ENCODE data around the gene GCH1.
"Not testable (repeated sequence)": the region's sequence is repeated elsewhere in the genome, so short reads cannot be mapped to it uniquely, and the experiment has no call there.

The GCH1 gene

DNA sequence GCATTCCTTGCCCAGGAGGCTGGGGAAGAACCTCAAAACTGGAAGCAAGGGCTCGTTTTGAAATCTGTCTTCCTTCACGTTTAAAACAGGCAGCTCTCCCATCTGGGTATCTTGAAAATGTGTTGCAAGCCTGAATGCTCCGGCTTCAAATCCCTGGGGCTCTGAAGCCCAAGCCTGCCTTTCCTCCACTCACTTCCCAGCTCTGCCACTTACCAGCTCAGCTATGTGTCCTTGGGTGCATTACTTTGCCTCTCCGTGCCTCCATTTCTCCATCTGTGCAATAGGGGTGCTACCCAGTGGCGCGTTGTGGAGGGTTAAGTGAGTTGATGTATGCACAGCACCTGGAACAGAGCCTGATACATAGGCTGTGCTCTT is 97.6 kb downstream of the GCH1 start:
- CTCF ChIA-PET, result interaction anchor here (0.7 to 3.3 kb wide), 5 partner anchors 12 to 155 kb away, joined by 3 to 25 read pairs (median 6); no protein-coding TSS in a partner anchor

DNA sequence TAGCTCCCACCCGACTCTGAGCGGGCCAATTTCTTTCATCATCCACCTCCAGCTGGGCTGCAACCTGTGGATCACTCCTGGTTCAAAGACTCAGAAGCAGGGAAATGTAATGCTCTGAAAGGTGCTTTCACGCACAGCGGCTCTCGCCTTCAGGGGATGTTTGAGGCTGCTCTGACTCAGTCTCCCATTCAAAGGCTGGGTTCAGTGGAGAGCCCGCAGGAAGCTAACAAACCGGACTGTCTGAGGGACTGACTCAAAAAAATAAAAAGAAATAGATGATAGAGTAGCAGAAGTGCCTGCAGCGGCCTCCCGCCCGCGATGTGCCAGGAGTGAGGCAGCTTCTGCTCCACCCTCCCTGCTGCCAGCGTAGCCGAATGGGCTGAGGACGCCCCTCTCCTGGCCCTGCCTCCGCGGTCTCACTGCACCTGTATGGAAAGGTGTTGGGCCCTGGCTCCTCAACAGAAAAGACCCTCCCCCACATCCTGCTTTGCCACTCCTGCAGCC is 98.0 kb downstream of the GCH1 start:
- TF ChIP-seq LEF1 (IDR thresholded peaks at IDR 0.05; ENCODE audit: borderline replicate concordance) (no peak), PKNOX1 (IDR thresholded peaks at IDR 0.05) (no peak), FOXK2 (IDR thresholded peaks at IDR 0.05) (no peak), ZNF384 (IDR thresholded peaks at IDR 0.05) (no peak), CTBP1 (IDR thresholded peaks at IDR 0.05; ENCODE audit: borderline replicate concordance) (no peak), FOXA1 (IDR thresholded peaks at IDR 0.05) (no peak)
- ChIA-PET POLR2A (interaction anchor here (0.6 to 0.8 kb wide), 2 partner anchors 15 to 237 kb away, joined by 3 read pairs; partner anchors contain the start of gene SAMD4A), CTCF (interaction anchor here (1.2 to 3.3 kb wide), 4 partner anchors 13 to 52 kb away, joined by 3 to 25 read pairs (median 10); no protein-coding TSS in a partner anchor)
- DNase-seq (ENCODE audit: extremely low spot score), result no peak

More for the DNA sequence above, 97.6 kb downstream of the GCH1 start:
- DNase-seq (ENCODE audit: extremely low spot score), result no peak
- POLR2A ChIA-PET, result interaction anchor here (0.8 kb wide), 1 partner anchor 238 kb away, joined by 3 read pairs; the partner anchor contains the start of gene SAMD4A
- TF ChIP-seq HDGF (IDR thresholded peaks at IDR 0.05; ENCODE audit: borderline replicate concordance), result no peak
- no peak for TF ChIP-seq ELF4 (IDR thresholded peaks at IDR 0.05)
- TF ChIP-seq FOXM1 (IDR thresholded peaks at IDR 0.05; ENCODE audit: borderline replicate concordance), result no peak
- no peak for TF ChIP-seq CTBP1 (IDR thresholded peaks at IDR 0.05; ENCODE audit: borderline replicate concordance)
- TF ChIP-seq FOXA1 (IDR thresholded peaks at IDR 0.05), result no peak
- TF ChIP-seq PKNOX1 (IDR thresholded peaks at IDR 0.05), result no peak
- TF ChIP-seq TARDBP (IDR thresholded peaks at IDR 0.05), result no peak
- no peak for TF ChIP-seq SUZ12 (IDR thresholded peaks at IDR 0.05)
- TF ChIP-seq NFRKB (IDR thresholded peaks at IDR 0.05), result no peak
- no peak for TF ChIP-seq FOXK2 (IDR thresholded peaks at IDR 0.05)
- TF ChIP-seq ARNT (IDR thresholded peaks at IDR 0.05), result no peak
- TF ChIP-seq SP1 (IDR thresholded peaks at IDR 0.05), result no peak
- TF ChIP-seq BHLHE40 (IDR thresholded peaks at IDR 0.05; ENCODE audit: borderline replicate concordance), result no peak
- TF ChIP-seq LEF1 (IDR thresholded peaks at IDR 0.05; ENCODE audit: borderline replicate concordance), result no peak
- no peak for TF ChIP-seq ZNF384 (IDR thresholded peaks at IDR 0.05)

- CTCF ChIA-PET, result interaction anchor here (1.2 to 3.3 kb wide), 3 partner anchors 13 to 53 kb away, joined by 3 to 25 read pairs (median 13); no protein-coding TSS in a partner anchor
- TF ChIP-seq ELF4 (IDR thresholded peaks at IDR 0.05), result no peak
- POLR2A ChIA-PET, result interaction anchor here (0.6 to 0.8 kb wide), 2 partner anchors 15 to 237 kb away, joined by 3 read pairs; partner anchors contain the start of gene SAMD4A
- no peak for DNase-seq (ENCODE audit: extremely low spot score)
These were observed 98.6 kb downstream of the GCH1 start for GRCh38 chr14:54803926-54804537.

GRCh38 chr14:54803396-54803795 is 99.2 kb downstream of the GCH1 start:
- TF ChIP-seq LEF1 (IDR thresholded peaks at IDR 0.05; ENCODE audit: borderline replicate concordance) (no peak), BHLHE40 (IDR thresholded peaks at IDR 0.05; ENCODE audit: borderline replicate concordance) (no peak), FOXK2 (IDR thresholded peaks at IDR 0.05) (no peak), ELF4 (IDR thresholded peaks at IDR 0.05) (no peak), HDGF (IDR thresholded peaks at IDR 0.05; ENCODE audit: borderline replicate concordance) (no peak), ARNT (IDR thresholded peaks at IDR 0.05) (no peak), CTBP1 (IDR thresholded peaks at IDR 0.05; ENCODE audit: borderline replicate concordance) (no peak), PKNOX1 (IDR thresholded peaks at IDR 0.05) (no peak), ZNF384 (IDR thresholded peaks at IDR 0.05) (no peak), TARDBP (IDR thresholded peaks at IDR 0.05) (no peak)
- CTCF ChIA-PET, result interaction anchor here (3.3 kb wide), 1 partner anchor 14 kb away, joined by 25 read pairs; no protein-coding TSS in a partner anchor
- POLR2A ChIA-PET, result no interaction called here
- no peak for DNase-seq (ENCODE audit: extremely low spot score)

DNA sequence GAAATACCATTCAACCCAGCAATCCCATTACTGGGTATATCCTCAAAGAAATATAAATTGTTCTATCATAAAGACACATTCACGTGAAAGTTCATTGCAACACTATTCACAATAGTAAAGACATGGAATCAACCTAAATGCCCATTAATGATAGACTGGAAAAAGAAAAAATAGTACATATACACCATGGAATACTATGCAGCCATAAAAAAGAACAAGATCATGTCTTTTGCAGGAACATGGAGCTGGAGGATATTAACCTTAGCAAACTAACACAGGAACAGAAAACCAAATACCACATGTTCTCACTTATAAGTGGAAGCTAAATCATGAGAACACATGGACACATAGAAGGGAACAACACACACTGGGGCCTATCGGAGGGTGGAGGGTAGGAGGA is 101.1 kb downstream of the GCH1 start:
- CTCF ChIA-PET, result interaction anchor here (0.6 kb wide), 1 partner anchor 1570 kb away, joined by 4 read pairs; no protein-coding TSS in a partner anchor
- DNase-seq (ENCODE audit: extremely low spot score); POLR2A ChIA-PET: not testable (repeated sequence)

DNA sequence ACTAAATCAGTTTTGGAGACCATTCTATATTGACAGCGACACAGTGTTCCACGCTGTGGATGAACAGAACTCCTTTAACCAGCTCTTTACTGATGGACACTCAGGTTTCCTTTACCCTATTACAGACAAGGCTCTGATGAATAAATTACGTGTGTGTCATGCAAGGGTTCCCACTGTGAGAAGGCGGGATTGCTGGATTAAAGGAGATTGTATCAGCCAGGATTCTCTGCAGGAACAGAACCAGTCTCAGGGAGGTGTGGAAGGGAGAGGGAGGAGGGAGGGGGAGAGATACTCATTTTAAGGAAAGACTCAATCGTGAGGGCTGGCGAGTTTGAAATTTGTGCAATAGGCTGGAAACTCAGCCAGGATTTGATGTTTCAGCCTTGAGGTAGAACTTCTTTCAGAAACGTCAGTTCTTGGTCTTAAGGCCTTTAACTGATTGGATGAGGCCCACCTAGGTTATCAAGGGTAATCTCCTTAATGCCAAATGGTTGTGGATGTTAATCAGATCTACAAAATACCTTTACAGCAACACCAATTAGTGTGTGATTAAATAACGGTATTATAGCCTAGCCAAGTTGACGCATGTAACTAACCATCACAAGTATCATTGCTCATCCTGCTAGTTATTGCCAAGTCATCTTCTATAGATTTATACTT is 104.0 kb downstream of the GCH1 start:
- no peak for TF ChIP-seq SUZ12 (IDR thresholded peaks at IDR 0.05)
- TF ChIP-seq FOXA1 (IDR thresholded peaks at IDR 0.05), result no peak
- TF ChIP-seq FOXK2 (IDR thresholded peaks at IDR 0.05), result no peak
- TF ChIP-seq CTBP1 (IDR thresholded peaks at IDR 0.05; ENCODE audit: borderline replicate concordance), result no peak
- peak; percentile 49 for TF ChIP-seq PKNOX1 (IDR thresholded peaks at IDR 0.05)
- ChIA-PET POLR2A (no interaction called here), CTCF (no interaction called here)
- DNase-seq (ENCODE audit: extremely low spot score), result no peak
